ENCODE data around the gene TRIM62. TPM values are rescaled to one million over a fixed set of nuclear protein-coding genes. Genes with fewer than 3 reads are reported as not detected.

Gene TRIM62
- 10 to 100 TPM; 25.8 to 32.0 (median 29.9) TPM for total RNA-seq

GRCh38 chr1:33181921-33182341 is at the start of gene TRIM62:
Gene TRIM62 (minus strand): TSS chr1:33182043. CDS start chr1:33181432, 611 bp downstream.
- intact Hi-C loops (cut with DNase I; ENCODE audit: low total_unique reads): no loop called here
- peak within 1 kb of the TSS; percentile 54 for H3K4me3 ChIP-seq (ENCODE audit: low read depth, poor library complexity, severe bottlenecking)
- WGBS, 2 donors: 0 to 1% methylated on average over 9 to 24 of the region's 35 CpGs
- TF ChIP-seq, protein P1, sequence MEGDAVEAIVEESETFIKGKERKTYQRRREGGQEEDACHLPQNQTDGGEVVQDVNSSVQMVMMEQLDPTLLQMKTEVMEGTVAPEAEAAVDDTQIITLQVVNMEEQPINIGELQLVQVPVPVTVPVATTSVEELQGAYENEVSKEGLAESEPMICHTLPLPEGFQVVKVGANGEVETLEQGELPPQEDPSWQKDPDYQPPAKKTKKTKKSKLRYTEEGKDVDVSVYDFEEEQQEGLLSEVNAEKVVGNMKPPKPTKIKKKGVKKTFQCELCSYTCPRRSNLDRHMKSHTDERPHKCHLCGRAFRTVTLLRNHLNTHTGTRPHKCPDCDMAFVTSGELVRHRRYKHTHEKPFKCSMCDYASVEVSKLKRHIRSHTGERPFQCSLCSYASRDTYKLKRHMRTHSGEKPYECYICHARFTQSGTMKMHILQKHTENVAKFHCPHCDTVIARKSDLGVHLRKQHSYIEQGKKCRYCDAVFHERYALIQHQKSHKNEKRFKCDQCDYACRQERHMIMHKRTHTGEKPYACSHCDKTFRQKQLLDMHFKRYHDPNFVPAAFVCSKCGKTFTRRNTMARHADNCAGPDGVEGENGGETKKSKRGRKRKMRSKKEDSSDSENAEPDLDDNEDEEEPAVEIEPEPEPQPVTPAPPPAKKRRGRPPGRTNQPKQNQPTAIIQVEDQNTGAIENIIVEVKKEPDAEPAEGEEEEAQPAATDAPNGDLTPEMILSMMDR (IDR thresholded peaks at IDR 0.05): no peak
- no peak for TF ChIP-seq POLR2A (IDR thresholded peaks at IDR 0.05)
- DNase-seq (ENCODE audit: low spot score in 2 of 2): peak; percentile 69 to 95

DNA sequence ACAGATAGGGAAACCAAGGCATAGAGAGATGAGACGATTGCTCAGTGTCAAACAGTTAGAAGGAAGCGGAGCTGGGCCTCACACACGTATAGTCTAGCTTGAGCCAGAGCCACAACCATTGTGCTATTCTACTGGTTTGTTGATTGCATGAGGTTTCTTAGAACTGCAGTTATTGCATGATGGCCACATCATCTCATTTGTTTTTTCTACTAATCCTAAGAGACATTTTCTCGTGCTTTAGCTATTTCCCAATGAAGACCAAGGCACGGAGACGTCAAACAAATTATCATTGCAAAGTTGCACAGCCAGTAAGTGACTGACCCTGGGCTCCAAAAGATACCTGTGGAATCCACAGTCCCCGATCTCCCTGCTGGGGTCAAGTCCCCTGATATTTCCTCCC is 49.3 kb upstream of the TRIM62 start:
- no peak overlapping the region for H3K4me3 ChIP-seq (ENCODE audit: low read depth, poor library complexity, severe bottlenecking)
- intact Hi-C loops (cut with DNase I; ENCODE audit: low total_unique reads): no loop called here
- no peak for DNase-seq (ENCODE audit: low spot score in 2 of 2)
- TF ChIP-seq POLR2A (IDR thresholded peaks at IDR 0.05): no peak
- TF ChIP-seq, protein P1 (IDR thresholded peaks at IDR 0.05): no peak
- WGBS, 2 donors: 91 to 93% methylated on average over 7 of the region's 7 CpGs

DNA sequence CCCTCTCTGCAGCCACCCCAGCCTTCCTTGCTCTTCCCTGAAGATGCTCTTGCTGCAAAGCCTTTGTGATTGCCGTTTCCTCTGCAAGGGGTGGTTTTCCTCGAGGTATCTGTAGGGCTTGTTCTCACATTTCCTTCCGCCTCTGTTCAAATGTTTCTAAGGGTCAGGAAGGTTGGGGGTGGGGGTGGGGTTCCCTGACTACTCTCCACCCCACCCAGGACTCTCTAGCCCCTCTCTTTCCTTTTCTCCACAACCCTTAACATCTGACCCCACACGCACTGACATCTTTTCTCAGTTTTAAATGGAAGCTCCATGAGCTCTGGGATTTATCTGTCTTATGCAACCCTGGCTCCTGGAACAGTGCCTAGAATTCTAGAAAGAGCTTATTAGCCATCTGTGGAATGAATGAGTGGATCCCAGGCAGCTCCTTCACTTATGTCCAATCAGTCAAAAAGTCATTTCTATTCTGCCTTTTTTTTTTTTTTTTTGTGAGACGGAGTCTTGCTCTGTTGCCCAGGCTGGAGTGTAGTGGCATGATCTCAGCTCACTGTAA is 47.2 kb upstream of the TRIM62 start:
- DNase-seq (ENCODE audit: low spot score in 2 of 2): peak in 1 of 2 donors; percentile 56
- WGBS, 2 donors: 41 to 49% methylated on average over 5 of the region's 5 CpGs
- no peak for TF ChIP-seq POLR2A (IDR thresholded peaks at IDR 0.05)
- no peak overlapping the region for H3K4me3 ChIP-seq (ENCODE audit: low read depth, poor library complexity, severe bottlenecking)
- intact Hi-C loops (cut with DNase I; ENCODE audit: low total_unique reads): no loop called here

DNA sequence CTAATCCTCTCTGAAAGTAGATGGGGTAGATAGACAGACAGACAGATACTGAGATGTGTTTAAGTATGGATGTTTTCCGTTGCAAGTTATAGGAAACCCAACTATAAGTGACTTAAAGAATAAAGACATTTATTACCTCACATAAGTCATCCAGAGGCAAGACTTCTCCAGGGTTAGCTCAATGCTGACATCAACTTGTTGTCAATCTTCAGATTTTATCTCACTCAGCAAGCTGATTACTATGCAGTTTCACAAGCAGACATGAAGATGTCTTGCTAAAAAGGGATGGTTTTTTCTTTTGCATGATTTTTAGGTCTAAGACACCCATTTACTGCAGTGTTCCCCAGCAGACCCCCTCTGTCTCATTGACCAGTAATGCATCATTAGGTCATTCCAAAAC is 43.7 kb upstream of the TRIM62 start:
- TF ChIP-seq, protein P1 (IDR thresholded peaks at IDR 0.05): no peak
- no peak for TF ChIP-seq POLR2A (IDR thresholded peaks at IDR 0.05)
- DNase-seq (ENCODE audit: low spot score in 2 of 2): no peak
- no peak overlapping the region for H3K4me3 ChIP-seq (ENCODE audit: low read depth, poor library complexity, severe bottlenecking)
- intact Hi-C loops (cut with DNase I; ENCODE audit: low total_unique reads): no loop called here
- WGBS, 2 donors: 44 to 54% methylated on average over 1 of the region's 1 CpG

DNA sequence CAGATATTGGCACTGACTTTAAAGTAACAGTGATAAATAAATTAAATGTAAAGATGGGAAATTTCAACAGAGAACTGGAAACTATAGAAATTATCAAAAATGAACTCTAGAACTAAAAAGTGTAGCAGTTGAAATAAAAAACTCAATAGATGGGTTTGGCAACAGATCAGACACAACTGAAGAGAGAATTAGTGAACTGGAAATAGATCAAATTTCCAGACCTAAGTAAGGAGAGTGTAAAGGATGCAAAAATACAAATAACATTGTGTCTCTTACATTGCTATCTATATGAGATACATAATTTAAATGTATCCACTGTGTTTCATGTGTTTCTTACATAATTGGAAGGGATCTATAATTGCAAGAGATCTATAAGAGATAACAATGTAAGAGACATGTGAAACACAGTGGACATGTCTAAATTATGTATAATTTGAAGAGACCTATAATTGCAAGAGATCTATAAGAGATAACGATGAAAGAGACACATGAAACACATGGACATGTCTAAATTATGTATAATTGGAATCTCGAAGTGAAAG is 42.4 kb upstream of the TRIM62 start:
- H3K4me3 ChIP-seq (ENCODE audit: low read depth, poor library complexity, severe bottlenecking): no peak overlapping the region
- DNase-seq (ENCODE audit: low spot score in 2 of 2): no peak
- TF ChIP-seq, protein P1 (IDR thresholded peaks at IDR 0.05): no peak
- TF ChIP-seq POLR2A (IDR thresholded peaks at IDR 0.05): no peak
- 78 to 88% methylated on average over 2 of the region's 2 CpGs for WGBS, 2 donors
- intact Hi-C loops (cut with DNase I; ENCODE audit: low total_unique reads): no loop called here

- H3K4me3 ChIP-seq (ENCODE audit: low read depth, poor library complexity, severe bottlenecking): no peak overlapping the region
- no peak for TF ChIP-seq POLR2A (IDR thresholded peaks at IDR 0.05)
- TF ChIP-seq, protein P1 (IDR thresholded peaks at IDR 0.05): no peak
- no peak for DNase-seq (ENCODE audit: low spot score in 2 of 2)
- intact Hi-C loops (cut with DNase I; ENCODE audit: low total_unique reads): no loop called here
- 33 to 38% methylated on average over 1 of the region's 1 CpG for WGBS, 2 donors
These were observed 40.5 kb upstream of the TRIM62 start for GRCh38 chr1:33222381-33222780.
